DOHH2 (cell line): ENCODE results near the gene SREK1IP1.

Experiments
- H3F3A ChIP-seq: fragments of 200-600 bp; sonication (generic), shearing (Covaris generic); 2 replicates; pipeline ENCODE4 v1.6.0; 2016; ENCODE audit warnings: antibody characterized with exemption, mild to moderate bottlenecking; ENCODE audit not compliant: control insufficient read depth, insufficient read depth
- H3K27ac ChIP-seq: fragments of 200-600 bp; sonication (generic); 2 replicates; pipeline ENCODE4 v1.5.1; 2014; ENCODE audit warnings: low read depth, mild to moderate bottlenecking, low read length, moderate library complexity
- H3K27me3 ChIP-seq: fragments of 200-600 bp; sonication (generic); 2 replicates; pipeline ENCODE4 v1.6.1; 2014; ENCODE audit warnings: mild to moderate bottlenecking, low read length, mixed read lengths; ENCODE audit not compliant: control insufficient read depth
- H3K36me3 ChIP-seq: fragments of 200-600 bp; sonication (generic); 2 replicates; pipeline ENCODE4 v1.6.1; 2014; ENCODE audit warnings: mild to moderate bottlenecking, low read length, moderate library complexity, mixed read lengths; ENCODE audit not compliant: control insufficient read depth
- H3K4me1 ChIP-seq: fragments of 200-600 bp; sonication (generic); 2 replicates; pipeline ENCODE4 v1.6.1; 2014; ENCODE audit warnings: mild to moderate bottlenecking, low read length, mixed read lengths; ENCODE audit not compliant: control insufficient read depth
- H3K4me2 ChIP-seq: fragments of 200-600 bp; sonication (generic); 2 replicates; pipeline ENCODE4 v1.6.0; 2014; ENCODE audit warnings: mild to moderate bottlenecking, low read length, moderate library complexity
- H3K4me3 ChIP-seq: fragments of 200-600 bp; sonication (generic); 2 replicates; pipeline ENCODE4 v1.5.1; 2014; ENCODE audit warnings: mild to moderate bottlenecking, low read length, mixed read lengths
- H3K79me2 ChIP-seq: fragments of 200-600 bp; sonication (generic); 2 replicates; pipeline ENCODE4 v1.6.1; 2014; ENCODE audit warnings: mild to moderate bottlenecking, low read length, mixed read lengths; ENCODE audit not compliant: control insufficient read depth
- H3K9me2 ChIP-seq: fragments of 200-600 bp; sonication (generic); replicated peaks from 2 replicates; pipeline ENCODE4 v1.6.1; 2014; ENCODE audit warnings: mild to moderate bottlenecking, low read length, mixed read lengths; ENCODE audit not compliant: control insufficient read depth
- H3K9me3 ChIP-seq: fragments of 200-600 bp; sonication (generic); 2 replicates; pipeline ENCODE4 v1.6.1; 2014; ENCODE audit warnings: antibody characterized with exemption, low read length, mixed read lengths; ENCODE audit not compliant: control insufficient read depth, insufficient read depth
- H4K20me1 ChIP-seq: fragments of 200-600 bp; sonication (generic); 2 replicates; pipeline ENCODE4 v1.6.0; 2014; ENCODE audit warnings: low read depth, mild to moderate bottlenecking, antibody characterized with exemption, low read length, moderate library complexity; ENCODE audit not compliant: control insufficient read depth, insufficient read depth
- EZH2phosphoT487 ChIP-seq: fragments of 200-600 bp; sonication (generic); IDR thresholded peaks from 2 replicates; pipeline ENCODE4 v1.6.1; 2017; ENCODE audit warnings: borderline replicate concordance, mild to moderate bottlenecking, antibody characterized with exemption, low read length, moderate library complexity, mixed read lengths
- TF ChIP-seq, protein P1 (sequence below): fragments of 200-600 bp; sonication (generic); IDR thresholded peaks from one replicate; pipeline ENCODE4 v1.5.1; 2014; ENCODE audit warnings: antibody characterized with exemption, mild to moderate bottlenecking, low read depth, low read length; ENCODE audit not compliant: poor library complexity, severe bottlenecking

SREK1IP1 gene

DNA sequence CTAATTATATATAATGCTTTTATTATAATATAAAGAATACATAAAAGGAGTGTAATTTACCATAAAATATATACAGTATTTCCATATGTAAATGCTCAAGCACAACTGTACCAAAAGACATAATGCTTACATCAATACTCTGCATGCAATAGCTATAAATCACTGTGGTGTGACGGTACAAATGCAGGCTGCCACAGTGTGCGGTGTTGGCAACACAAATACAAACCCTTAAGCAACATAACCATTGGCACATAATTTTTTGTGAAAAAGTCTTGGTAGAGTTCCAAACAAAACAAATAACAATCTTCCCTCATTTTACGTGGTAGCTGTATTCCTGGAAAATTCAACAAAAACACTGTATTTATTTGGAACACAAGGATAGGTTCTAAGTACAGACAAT is 80.1 kb downstream of the SREK1IP1 start:
- no peaks in the 10 kb centered on the region for H3K4me1 ChIP-seq
- TF ChIP-seq, protein P1, sequence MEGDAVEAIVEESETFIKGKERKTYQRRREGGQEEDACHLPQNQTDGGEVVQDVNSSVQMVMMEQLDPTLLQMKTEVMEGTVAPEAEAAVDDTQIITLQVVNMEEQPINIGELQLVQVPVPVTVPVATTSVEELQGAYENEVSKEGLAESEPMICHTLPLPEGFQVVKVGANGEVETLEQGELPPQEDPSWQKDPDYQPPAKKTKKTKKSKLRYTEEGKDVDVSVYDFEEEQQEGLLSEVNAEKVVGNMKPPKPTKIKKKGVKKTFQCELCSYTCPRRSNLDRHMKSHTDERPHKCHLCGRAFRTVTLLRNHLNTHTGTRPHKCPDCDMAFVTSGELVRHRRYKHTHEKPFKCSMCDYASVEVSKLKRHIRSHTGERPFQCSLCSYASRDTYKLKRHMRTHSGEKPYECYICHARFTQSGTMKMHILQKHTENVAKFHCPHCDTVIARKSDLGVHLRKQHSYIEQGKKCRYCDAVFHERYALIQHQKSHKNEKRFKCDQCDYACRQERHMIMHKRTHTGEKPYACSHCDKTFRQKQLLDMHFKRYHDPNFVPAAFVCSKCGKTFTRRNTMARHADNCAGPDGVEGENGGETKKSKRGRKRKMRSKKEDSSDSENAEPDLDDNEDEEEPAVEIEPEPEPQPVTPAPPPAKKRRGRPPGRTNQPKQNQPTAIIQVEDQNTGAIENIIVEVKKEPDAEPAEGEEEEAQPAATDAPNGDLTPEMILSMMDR = no peak
- TF ChIP-seq EZH2phosphoT487 = no peak
- H3K27ac ChIP-seq = no peak overlapping the region
- H3K4me3 ChIP-seq = no peak overlapping the region
- H3K9me3 ChIP-seq = no peaks in the 10 kb centered on the region
- H3K79me2 ChIP-seq = no peaks in the 10 kb centered on the region
- H4K20me1 ChIP-seq = no peaks in the 10 kb centered on the region
- peaks cover 6% of the 10 kb centered on the region; the same call in 1 of the 2 replicates for H3K27me3 ChIP-seq
- H3K9me2 ChIP-seq = no peaks in the 10 kb centered on the region
- H3F3A ChIP-seq = no peaks in the 10 kb centered on the region
- H3K36me3 ChIP-seq = no peaks in the 10 kb centered on the region
- no peak overlapping the region for H3K4me2 ChIP-seq

DNA sequence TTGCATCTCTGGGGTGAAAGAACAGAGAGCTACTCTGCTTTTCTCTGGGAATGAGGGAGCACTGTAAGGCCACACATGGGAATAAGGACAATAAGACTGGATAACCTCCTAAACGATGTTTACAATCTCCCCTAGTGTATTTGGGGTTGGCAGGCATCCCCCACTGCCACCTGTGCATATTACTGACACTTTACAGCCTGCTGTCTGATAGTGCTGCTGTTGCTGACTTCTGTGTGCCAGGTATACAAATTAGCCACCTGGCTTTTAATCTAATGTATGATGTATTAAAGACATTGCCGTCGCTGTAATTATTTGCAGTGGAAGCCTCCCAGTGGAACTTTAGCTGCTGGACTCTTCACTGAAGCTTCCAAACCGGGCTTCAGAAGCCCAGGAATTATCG is 82.6 kb downstream of the SREK1IP1 start:
- Histone ChIP-seq H3K9me2 (no peaks in the 10 kb centered on the region), H3K4me1 (no peaks in the 10 kb centered on the region), H3K79me2 (no peaks in the 10 kb centered on the region), H3K27me3 (peaks cover 6% of the 10 kb centered on the region; the same call in 1 of the 2 replicates), H3K4me3 (no peak overlapping the region), H4K20me1 (no peaks in the 10 kb centered on the region), H3K36me3 (no peaks in the 10 kb centered on the region), H3K4me2 (no peak overlapping the region), H3K27ac (no peak overlapping the region), H3F3A (no peaks in the 10 kb centered on the region), H3K9me3 (no peaks in the 10 kb centered on the region)
- TF ChIP-seq, protein P1 = no peak
- TF ChIP-seq EZH2phosphoT487 = no peak

DNA sequence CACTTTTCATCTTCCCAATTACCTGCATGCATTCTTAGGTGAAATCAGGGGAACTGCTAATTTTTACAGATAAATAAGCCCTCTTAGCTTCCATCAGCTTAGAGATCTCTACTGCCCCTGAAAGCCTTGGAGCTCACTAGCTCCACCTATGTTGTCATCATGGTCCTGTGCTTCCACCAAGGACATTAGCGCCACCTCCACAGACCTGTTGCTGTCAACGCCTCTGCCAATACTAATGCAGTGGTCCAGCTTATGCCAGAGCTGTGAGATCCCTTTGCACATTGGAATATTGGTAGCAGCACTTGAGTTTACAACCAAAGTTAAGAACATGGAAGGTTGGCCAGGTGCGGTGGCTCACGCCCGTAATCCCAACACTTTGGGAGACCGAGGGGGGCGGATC is 85.9 kb downstream of the SREK1IP1 start:
- no peaks in the 10 kb centered on the region for H4K20me1 ChIP-seq
- peaks cover 3% of the 10 kb centered on the region; the same call in 1 of the 2 replicates for H3K27me3 ChIP-seq
- H3F3A ChIP-seq = no peaks in the 10 kb centered on the region
- H3K36me3 ChIP-seq = no peaks in the 10 kb centered on the region
- H3K4me2 ChIP-seq = no peak overlapping the region
- H3K9me3 ChIP-seq = no peaks in the 10 kb centered on the region
- no peaks in the 10 kb centered on the region for H3K4me1 ChIP-seq
- H3K4me3 ChIP-seq = no peak overlapping the region
- no peak overlapping the region for H3K27ac ChIP-seq
- no peak for TF ChIP-seq EZH2phosphoT487
- TF ChIP-seq, protein P1 = no peak
- no peaks in the 10 kb centered on the region for H3K9me2 ChIP-seq
- H3K79me2 ChIP-seq = no peaks in the 10 kb centered on the region

DNA sequence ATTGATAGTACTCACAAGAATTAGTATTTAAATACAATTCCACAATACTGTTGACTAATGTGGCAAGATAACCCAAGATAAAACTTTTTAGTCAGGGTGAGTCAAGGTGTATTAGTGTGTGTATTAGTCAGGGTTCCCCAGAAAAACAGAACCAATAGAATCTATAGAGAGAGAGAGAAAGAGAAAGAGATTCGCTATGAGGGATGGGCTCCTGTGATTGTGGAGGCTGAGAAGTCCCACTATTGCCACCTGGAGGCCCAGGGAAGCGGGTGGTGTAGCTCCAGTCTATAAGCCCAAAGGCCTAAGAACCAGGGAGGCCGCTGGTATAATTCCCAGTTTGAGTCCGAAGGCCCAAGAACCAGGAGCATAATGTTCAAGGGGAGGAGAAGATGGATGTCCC is 88.2 kb downstream of the SREK1IP1 start:
- H3K4me1 ChIP-seq = no peaks in the 10 kb centered on the region
- H3K4me2 ChIP-seq = no peak overlapping the region
- no peaks in the 10 kb centered on the region for H4K20me1 ChIP-seq
- H3K79me2 ChIP-seq = no peaks in the 10 kb centered on the region
- H3K27ac ChIP-seq = no peak overlapping the region
- no peaks in the 10 kb centered on the region for H3K9me3 ChIP-seq
- peaks cover 3% of the 10 kb centered on the region; the same call in 1 of the 2 replicates for H3K27me3 ChIP-seq
- no peaks in the 10 kb centered on the region for H3K36me3 ChIP-seq
- TF ChIP-seq, protein P1 = no peak
- TF ChIP-seq EZH2phosphoT487 = no peak
- H3K4me3 ChIP-seq = no peak overlapping the region
- H3K9me2 ChIP-seq = no peaks in the 10 kb centered on the region
- no peaks in the 10 kb centered on the region for H3F3A ChIP-seq
